ENCODE results near the gene ASPSCR1.

Gene ASPSCR1

DNA sequence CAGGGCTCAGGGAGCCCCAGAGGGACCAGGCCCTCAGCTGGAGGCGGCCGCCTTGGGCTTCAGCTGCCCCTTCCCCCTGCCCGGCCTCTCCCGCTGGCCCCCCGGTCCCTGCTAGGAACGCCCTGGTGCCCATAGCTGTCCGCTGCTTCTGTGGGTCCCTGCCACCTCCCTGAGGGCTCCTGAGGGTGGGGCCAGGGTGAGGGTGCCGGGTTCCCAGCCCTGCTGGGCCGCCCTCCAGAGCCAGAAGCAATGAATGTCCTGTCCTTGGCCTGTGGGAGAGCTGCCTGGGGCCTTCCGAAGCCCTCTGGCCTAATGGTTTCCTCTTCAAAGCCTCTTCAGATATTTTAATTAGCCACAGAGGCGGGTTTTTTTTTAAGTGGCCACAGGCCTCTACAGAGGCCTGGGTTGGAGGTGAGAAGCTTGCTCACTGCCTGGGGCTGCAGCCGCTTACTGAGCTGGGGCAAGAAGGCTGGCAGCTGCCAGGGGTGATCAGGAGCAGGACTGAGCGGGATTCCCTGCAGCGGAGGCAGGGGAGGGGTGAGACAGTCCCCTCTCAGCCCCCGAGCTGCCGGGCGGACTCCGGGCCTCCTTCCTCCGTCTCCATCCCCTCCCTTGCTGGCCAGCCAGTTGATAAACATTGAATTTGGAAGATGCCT, 35.3 kb downstream of the ASPSCR1 start:
- in situ Hi-C loops (cut with MboI; ENCODE audit: low sequenced_read_pairs): no loop called here

DNA sequence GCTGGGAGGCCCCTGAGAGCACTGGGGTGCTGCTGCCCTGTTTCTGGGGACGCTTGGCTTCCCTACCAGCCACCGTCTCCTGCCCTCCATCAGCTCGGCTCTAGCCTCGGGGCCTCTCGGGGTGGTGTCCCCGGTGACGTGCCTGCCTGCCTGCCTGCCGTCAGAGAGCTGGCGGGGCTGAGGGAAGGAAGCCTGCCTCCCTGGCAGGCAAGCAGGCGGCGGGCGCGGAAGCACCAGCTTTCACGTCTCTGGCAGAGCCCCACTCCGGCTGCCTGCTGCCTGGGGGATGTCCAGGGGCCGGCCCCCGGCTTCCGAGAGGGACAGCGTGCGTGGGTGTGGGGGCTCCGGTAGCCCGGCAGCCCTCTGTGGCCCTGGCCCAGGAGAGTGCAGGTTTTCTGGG, 35.9 kb downstream of the ASPSCR1 start:
- in situ Hi-C loops (cut with MboI; ENCODE audit: low sequenced_read_pairs): no loop called here

DNA sequence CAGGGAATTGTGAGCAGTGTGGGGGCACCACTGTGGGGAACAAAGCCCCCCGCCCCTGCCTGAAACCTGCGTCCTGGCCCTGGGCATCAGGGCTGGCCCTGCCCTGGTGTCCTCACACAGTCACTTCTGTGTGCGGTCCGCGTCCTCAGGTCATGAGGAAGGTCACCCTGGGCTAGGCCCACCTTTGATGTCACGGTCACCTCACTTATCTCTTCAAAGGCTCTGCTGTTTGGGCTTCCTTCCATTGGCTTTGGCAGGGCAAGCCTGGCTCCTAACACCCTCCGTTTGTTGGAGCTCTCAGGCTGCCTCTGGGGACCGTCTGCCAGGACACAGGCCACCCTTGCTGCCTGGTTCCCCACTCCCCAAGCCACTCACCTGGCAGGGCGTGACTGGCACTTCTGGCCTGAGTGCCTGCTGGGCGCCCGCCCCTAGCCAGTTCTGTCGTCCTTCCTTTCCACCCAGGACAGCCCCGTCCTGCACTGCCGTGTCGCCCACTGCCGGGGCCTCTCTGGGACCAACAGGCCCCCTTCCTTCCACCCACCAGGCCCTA, 36.4 kb downstream of the ASPSCR1 start:
- in situ Hi-C loops (cut with MboI; ENCODE audit: low sequenced_read_pairs): no loop called here

DNA sequence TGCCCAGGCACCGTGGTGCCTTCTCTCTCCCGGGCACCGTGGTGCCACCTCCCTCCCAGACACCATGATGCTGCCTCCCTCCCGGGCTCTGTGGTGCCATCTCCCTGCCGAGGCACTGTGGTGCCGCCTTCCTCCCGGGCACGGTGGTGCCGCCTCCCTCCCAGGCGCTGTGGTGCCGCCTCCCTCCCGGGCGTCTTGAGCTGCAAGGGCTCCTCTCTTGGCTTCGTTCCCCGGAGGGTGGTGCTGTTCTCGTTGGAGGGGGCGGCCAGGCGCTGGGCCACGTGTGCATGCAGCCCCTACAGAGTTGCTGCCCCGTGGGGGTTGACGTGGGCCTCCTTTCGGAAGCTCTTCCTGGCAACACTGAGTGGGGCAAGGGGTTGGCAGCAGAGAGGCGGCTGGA, 37.0 kb downstream of the ASPSCR1 start:
- in situ Hi-C loops (cut with MboI; ENCODE audit: low sequenced_read_pairs): no loop called here

DNA sequence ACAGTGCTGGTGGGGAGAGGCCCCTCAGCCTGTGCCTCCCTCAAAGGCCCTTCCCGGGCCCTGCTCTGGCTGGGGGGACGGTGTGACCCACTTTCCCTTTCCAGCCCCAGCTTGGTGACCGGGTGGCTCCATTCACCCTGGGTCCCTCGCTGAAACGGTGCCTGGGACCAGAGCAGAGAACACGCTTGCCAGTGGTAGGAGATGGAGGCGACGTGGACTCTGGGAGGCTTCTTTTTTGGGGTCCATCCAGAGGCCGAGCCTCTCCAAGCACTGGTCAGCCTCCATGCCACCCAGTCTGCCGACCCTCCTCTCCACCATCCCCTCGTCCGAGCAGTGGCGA, 37.5 kb downstream of the ASPSCR1 start:
- in situ Hi-C loops (cut with MboI; ENCODE audit: low sequenced_read_pairs): no loop called here

DNA sequence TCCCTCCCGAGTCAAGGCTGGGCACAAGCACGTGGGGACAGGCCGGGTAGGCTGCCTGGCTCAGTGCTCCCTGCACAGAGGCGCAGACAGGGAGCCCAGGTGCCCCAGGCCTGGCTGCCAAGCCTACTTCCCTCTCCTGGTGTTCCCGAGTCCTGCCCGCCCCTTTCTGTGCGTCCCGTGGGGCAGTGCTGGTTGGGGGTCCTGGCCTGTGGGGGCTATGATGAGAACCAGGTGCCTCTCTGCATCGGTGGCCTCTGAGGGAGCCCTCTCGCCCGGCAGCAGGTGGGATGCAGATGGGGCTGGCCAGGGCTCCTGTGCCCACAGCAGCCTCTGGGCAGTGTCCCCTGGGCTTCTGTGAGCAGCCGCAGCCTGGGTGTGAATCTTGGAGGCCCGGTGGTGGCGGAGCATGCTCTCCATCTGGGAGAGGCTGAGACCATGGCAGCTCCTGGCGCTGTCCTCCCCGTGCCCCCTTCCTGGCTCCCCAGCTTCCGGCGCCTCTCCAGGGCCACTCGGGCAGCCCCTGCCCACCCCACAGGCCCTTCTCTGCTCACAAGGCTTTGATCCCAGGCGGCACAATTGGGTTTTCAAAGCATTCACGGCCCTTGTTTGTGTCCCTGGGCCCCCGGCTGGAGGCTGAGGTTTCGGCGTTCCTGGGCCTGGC, 38.0 kb downstream of the ASPSCR1 start:
- in situ Hi-C loops (cut with MboI; ENCODE audit: low sequenced_read_pairs): no loop called here

DNA sequence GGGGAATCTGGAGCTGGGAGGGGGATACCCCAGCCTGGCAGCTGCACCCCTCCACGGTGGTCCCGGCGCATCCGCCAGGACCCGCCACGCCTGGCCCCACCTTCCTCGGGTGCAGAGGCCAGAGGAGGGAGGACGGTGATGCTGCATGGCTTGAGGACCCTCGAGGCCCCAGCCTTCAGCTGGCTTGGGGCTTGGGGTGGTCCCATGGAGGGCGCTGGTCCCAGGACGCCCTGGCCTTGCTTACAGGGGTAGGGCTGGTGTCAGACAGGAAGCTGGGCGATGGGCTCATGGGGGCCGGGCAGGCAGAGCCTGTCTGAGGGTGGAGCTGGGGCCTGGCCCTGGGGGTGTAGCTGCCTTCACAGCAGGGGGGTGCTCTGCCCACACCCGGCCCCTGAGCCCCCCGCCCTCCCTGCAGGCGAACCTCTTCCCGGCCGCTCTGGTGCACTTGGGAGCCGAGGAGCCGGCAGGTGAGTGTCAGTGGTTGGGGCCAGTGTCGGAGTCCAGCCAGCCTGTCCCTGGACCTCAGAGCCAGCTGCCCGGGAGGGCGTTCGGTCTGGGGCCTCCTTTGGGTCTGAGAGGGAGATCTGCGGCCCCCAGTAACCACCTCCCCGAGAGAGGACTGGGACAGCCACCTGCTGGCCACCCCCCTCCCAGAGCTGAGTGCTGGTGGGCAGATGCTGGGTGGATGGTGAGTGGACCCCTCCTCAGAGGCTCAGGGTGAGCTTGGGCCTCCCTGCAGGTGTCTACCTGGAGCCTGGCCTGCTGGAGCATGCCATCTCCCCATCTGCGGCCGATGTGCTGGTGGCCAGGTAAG, 38.8 kb downstream of the ASPSCR1 start:
- in situ Hi-C loops (cut with MboI; ENCODE audit: low sequenced_read_pairs): no loop called here

DNA sequence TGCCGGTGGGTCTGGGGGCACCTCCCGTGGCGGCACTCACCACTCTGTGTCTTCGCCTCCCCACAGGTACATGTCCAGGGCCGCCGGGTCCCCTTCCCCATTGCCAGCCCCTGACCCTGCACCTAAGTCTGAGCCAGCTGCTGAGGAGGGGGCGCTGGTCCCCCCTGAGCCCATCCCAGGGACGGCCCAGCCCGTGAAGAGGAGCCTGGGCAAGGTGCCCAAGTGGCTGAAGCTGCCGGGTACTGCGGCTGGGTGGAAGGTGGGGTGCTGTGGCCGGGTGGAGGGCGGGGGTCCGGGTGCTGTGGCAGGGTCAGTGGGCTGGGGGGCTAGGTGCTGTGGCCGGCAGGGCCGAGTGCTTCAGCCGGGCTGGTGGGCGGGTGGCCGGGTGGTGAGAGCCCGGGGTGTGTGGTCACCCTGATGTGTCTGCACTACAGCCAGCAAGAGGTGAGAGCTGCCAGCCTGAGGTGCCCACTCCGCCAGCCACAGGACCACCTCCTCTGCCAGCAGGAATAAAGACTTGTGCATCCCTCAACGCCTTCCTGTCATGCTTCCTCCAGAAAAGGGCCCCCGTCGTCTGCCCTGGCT, 39.5 kb downstream of the ASPSCR1 start:
- in situ Hi-C loops (cut with MboI; ENCODE audit: low sequenced_read_pairs): no loop called here

DNA sequence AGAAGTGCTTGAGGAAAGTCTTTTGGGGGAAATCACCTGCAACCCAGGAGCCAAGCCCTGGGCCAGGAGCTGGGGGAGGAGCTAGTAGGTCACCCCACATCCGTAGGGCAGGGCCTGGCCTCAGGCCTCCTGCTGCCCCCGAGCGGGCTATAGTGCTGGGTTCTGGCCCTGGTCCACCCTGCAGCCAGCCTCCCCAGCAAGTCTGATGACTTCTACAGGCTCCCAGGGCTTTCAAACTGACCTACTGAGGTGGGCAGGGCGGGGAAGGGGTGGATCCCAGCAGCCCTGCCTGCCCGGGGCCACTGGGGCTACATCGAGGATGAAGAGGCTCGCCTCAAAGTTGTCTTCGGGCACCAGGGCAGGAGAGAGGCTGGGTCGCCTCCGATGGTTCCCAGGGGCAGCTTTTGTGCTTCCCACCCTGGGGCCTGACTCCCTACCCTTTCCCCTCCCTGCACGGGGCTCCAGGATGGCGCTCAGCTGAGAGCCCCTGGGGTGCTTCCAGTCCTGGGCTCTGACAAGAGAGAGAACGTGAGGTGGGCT, 40.3 kb downstream of the ASPSCR1 start:
- in situ Hi-C loops (cut with MboI; ENCODE audit: low sequenced_read_pairs): no loop called here

DNA sequence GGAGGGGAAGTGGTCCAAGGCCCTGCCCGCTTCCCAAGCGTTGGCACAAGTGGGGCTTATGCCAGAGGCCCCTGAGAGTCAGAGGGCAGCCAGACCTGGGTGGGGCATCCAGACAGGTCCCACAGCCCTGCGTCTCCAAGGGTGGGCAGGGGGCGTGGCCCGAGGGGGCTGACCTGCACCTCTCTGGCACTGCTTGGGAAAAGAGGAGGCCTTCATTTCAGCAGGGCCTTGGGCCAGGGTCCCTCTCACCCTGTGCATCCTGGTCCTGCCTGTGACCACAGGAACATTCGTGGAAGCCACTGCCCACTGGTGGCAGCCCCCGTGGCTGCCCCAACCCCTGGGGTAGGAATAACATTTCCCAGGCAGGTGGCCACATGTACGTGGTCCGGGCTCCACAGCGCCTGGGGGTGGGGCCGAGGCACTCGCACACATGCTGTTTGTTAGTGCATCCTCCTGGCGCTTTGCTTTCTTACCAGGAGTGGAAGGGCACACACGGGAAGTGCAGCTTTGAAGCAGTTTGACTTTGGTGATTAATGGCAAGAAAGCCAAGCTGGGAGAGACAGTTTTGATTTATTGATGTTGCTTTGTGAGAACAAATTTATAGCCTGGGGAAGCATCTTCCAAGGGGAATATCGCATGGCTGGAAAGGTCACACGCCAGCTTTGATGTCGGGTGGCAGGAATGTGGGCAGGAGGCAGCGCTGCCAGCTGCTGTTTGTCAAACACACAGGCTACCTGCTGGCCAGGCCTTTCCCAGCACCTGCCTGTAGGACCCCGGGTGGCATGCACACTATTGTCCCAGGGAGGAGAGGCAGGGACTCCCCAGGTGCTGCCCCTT, 40.9 kb downstream of the ASPSCR1 start:
- in situ Hi-C loops (cut with MboI; ENCODE audit: low sequenced_read_pairs): no loop called here

DNA sequence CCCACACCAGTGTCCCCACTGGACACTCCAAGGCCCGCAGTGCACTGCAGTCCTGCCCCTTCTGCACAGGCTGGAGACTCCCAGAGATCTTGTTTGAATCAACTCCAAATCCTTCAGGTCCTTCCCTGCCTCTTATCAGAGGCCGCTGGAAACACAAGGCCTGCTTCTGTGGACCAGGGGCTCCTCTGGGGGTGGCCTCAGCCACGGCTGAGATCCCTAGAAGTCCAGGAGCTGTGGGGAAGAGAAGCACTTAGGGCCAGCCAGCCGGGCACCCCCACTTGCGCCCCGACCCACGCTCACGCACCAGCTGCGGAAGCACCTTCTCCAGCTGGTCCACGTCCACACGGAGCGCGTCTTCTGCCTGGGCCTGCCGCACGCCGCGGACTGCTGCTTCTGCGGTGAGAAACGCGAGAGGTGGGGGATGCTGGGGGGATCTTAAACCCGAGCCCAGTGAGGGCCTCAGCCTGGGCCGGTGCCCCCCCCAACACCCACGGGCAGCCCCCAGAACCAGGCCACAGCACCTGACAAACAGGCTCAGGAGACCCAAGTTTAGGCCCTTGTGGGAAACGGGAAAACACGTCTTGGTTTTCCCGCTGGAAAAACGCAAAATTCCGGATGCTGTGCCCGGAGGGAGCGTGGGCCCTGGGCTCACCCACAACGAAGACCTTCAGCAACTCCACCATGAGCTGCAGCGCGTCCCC, 41.7 kb downstream of the ASPSCR1 start:
- in situ Hi-C loops (cut with MboI; ENCODE audit: low sequenced_read_pairs): no loop called here

DNA sequence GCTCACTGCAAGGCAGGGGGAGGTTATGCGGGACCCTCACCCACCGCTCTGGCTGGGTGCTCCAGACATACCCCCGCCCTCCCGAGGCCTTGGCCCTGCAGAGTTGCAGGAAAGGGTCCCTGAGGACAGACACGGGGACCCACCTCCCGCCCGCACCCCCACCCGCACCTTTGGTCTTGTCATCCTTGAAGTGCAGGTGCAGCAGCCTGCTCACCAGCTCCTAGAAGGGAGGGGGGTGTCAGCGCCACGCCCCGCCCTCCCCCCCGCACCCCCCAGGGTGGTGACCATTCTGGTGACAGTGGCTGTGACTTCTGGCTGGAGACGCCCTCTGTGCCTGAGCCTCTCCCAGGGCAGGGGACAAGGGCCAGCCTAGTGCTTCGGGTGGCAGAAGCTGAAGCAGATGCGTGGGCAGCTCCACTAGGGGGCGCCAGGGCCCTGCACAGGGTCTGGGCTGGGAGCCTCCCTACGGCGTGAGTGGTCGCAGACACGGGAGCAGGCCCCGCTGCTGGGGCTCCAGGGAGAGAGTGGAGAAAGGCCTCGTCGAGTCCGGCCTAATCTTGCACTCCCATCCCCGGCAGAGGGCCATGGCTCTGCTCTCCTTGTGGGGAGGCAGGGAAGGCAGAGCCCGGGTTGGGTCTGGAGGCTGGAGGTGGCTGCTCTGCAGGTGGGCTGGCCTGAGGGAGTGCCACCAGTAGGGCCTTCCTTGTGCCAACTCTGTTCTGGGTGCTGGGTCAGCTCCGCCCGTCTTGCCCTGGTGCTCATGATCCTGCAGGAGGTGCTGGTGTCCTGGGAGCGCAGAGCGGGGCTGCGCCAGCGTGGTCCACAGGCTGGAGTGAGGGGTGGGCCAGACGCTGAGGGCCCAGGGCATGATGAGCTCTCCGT, 42.5 kb downstream of the ASPSCR1 start:
- in situ Hi-C loops (cut with MboI; ENCODE audit: low sequenced_read_pairs): no loop called here

DNA sequence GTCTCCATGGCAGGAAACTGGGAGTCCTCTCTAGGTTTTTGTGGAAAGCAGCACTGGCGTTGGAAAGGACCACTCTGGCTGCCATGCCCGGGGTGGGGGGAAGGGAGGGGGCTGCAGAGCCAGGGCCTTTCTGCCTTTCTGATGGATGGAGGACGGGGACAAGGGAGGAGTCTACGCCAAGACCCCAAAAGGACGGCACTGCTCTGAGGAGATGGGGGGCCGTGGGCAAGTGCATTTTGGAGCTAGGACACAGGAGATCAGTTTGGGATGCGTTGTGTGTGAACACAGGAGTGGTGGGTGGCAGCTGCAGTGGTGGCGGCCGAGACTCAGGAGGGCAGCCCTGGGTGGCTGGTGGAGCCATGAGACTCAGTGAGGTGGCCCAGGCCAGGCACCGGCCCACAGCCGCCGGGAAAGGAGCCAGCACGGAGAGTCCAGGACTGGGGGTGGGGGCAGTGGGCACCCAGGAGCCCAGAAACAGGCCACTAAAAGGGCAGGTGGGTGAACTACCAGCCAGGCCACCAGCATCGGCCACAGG, 43.2 kb downstream of the ASPSCR1 start:
- in situ Hi-C loops (cut with MboI; ENCODE audit: low sequenced_read_pairs): no loop called here

DNA sequence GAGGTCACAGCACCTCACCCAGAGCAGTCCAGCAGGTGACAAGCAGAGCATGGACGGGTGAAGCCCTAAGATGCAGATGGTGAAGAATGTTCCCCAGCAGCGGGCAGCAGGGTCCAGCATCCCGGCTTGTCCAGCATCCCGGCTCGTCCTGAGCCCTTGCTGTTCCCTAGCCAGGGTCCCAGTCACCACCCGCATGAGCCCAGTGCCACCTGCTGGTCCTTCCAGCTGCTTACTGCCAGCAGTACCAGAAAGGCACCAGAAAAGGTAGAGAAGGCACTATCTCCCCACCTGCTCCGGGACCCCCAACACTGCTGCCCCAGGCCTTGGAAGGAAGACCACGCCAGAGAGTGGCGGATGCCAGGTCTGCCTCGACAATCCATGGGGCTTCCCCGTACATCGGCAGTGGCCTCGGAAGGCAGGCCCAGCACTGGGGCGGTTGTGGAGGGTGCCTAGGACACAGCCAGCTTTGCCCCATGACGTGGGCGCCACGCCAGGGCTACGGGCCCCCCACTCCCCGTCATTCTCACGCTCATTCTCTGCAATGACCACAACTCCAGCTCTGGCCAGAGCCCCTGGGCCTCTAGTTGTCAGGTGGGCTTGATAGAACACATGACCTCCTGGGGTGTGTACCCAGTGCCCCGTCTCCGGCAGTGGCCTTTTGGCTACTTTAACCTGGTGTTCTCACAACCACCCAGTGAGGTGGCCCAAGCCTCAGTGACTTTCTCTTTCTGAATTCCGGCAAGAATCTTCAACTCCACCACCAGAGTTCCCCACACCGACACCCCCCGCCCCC, 43.9 kb downstream of the ASPSCR1 start:
- in situ Hi-C loops (cut with MboI; ENCODE audit: low sequenced_read_pairs): no loop called here

DNA sequence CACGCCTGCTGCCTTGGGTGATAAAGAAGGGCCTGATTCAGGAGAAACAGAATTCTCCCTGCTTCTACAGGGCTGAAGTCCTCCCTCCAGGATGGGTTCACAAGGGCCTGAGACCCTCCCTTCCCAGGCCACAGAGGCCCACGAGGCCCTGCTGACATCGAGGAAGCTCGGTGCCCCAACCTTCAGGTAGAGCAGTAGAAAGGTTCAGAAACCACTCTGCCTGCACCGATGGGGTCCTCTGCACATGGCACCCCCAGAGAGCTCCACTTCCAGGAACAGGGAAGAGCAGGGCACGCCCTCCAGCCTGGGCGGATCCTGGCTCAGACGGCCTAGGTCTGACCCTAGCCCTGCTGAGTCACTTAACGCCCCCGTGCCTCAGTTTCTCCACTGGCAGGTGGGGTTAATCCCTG, 44.5 kb downstream of the ASPSCR1 start:
- in situ Hi-C loops (cut with MboI; ENCODE audit: low sequenced_read_pairs): no loop called here

DNA sequence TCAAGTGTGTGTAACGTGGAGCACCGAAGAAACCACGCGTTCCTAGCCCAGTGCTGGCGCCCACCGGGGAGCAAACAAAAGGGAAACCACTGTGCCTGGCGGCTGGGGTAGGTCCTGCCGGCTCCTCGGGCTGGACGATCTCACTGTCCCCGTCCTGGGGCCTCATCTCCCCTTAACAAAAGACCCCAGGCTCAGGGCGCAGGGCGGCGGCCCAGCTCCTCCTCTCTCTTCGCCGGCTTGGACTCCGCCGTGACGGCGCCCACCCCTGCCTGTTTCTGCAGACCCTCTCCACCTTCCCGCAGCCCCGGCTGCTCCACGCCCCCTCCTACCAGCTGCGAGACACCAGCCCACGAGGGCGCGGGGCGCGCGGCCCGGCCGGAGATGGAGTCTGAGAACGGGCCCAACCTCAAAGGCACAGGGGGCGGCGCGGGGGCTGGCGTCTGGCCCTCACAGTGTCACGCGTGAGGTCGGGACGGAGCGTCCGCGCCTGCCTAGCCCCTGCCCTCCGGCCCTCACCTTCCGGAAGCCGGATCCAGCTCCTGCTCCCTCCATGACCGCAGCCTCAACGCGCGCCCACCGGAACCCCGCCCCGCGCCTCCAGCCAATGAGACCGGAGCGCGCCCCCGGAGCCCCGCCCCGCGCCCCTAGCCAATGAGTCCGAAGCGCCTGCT, 45.0 kb downstream of the ASPSCR1 start, which contains the start of gene CENPX:
Gene CENPX, minus strand, starts transcription at position 569 of the 671 bp plus-strand sequence. Its CDS starts 17 bp downstream, at position 552.
- in situ Hi-C loops (cut with MboI; ENCODE audit: low sequenced_read_pairs): no loop called here

DNA sequence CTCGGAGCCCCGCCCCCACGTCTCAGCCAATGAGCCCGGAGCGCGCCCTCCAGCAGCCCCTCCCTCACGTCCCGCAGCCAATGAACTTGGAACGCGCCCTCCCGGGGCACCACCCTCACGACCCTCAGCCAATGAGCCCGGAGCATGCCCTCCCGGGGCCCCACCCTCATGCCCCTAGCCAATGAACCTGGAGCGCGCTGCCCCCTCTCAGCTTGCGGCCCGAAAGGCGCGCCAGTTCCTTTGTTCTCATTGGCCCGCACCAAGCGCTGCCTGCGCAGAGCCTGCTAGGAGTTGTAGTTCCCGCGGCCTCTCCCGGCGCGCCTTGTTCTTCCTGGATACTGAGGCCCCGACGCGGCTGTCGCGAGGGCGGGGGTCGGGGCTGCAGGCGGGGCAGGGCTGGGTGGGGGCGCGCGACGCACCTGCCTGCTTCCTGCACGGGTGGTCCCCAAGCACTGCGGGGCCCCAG, 45.6 kb downstream of the ASPSCR1 start, which contains the start of gene LRRC45:
Gene LRRC45, plus strand, starts transcription at position 325 of the 466 bp plus-strand sequence. CDS start 339 bp downstream, outside the sequence.
- in situ Hi-C loops (cut with MboI; ENCODE audit: low sequenced_read_pairs): no loop called here

Measured in HL-60/S4 treated with phorbol 12-myristate 13-acetate at 8.2 ng/mL for 4 days and 3 days (cell line).